ENCODE measurements around the gene HK1. TPM values are rescaled to one million over a fixed set of nuclear protein-coding genes. Genes with fewer than 3 reads are reported as not detected.
"Not testable (repeated sequence)": the region's sequence is repeated elsewhere in the genome, so short reads cannot be mapped to it uniquely, and the experiment has no call there.

Gene HK1
- total and polyA plus RNA-seq, 2 of the 4 experiments (the other 2 are of a cell fraction) = 53.7 to 90.5 TPM

GRCh38 chr10:69251417-69251816 lies 26.9 kb upstream of the HK1 start:
- H3K9me1 ChIP-seq (ENCODE audit: insufficient read depth, low read length); H3K4me2 ChIP-seq (ENCODE audit: low read depth, low read length); H2BK15ac ChIP-seq (ENCODE audit: low read depth, low read length); H3K4ac ChIP-seq (ENCODE audit: low read depth, low read length); dilution Hi-C loops (cut with HindIII; ENCODE audit: low sequenced_read_pairs, unreplicated experiment); H3K4me3 ChIP-seq (ENCODE audit: insufficient read depth, low read depth, low read length); H3K79me1 ChIP-seq (ENCODE audit: low read depth in 1 of 2, low read length in 2 of 2); ATAC-seq (ENCODE audit: low read depth); DNase-seq; in situ Hi-C loops (cut with MboI; ENCODE audit: low sequenced_read_pairs); H2BK120ac ChIP-seq (ENCODE audit: low read depth, low read length); H3K56ac ChIP-seq (ENCODE audit: extremely low read depth, insufficient read depth, low read length); POLR2A ChIA-PET (ENCODE audit: unreplicated experiment); H3K23ac ChIP-seq (ENCODE audit: low read depth, low read length); BruUV-seq (replicated peaks); H3K18ac ChIP-seq (ENCODE audit: low read depth, low read length); H4K20me1 ChIP-seq (ENCODE audit: insufficient read depth, low read length); H3K27ac ChIP-seq (ENCODE audit: insufficient read depth, low read length); H2BK5ac ChIP-seq (ENCODE audit: low read depth, low read length, poor library complexity, severe bottlenecking); H4K5ac ChIP-seq (ENCODE audit: low read depth, low read length); H2BK20ac ChIP-seq (ENCODE audit: low read depth, low read length); CTCF ChIA-PET; H3K4me1 ChIP-seq (ENCODE audit: control insufficient read depth, insufficient read depth, low read length); H2AK5ac ChIP-seq (ENCODE audit: low read depth, low read length); H4K91ac ChIP-seq (ENCODE audit: insufficient read depth, low read depth, low read length); H4K8ac ChIP-seq (ENCODE audit: low read depth in 2 of 2, low read length in 2 of 2); H3K9me3 ChIP-seq (ENCODE audit: control insufficient read depth, insufficient read depth, low read length); intact Hi-C loops (cut with micrococcal nuclease); H3K9ac ChIP-seq (ENCODE audit: low read depth, low read length); H3K36me3 ChIP-seq (ENCODE audit: control insufficient read depth, insufficient read depth, low read length); H2AK9ac ChIP-seq (replicated peaks; ENCODE audit: low read depth, low read length, poor library complexity); H2AFZ ChIP-seq (replicated peaks; ENCODE audit: low read length, poor library complexity); H3K14ac ChIP-seq (replicated peaks; ENCODE audit: low read depth, low read length): not testable (repeated sequence)
- peaks cover 24% of the 10 kb centered on the region for H3K27me3 ChIP-seq (ENCODE audit: control insufficient read depth, insufficient read depth, low read length)
- WGBS, 2 experiments (ENCODE audit: extremely low coverage in 2 of 2, insufficient read length in 1 of 2) = no CpG with 5 or more reads among the region's 2 CpGs
